A673 (cell line): Measurements from ENCODE around the gene NBAS.

Source experiments
- CTCF ChIP-seq: fragments of 300-800, 200-600 bp; sonication (generic); conservative IDR thresholded peaks from 2 replicates; pipeline ENCODE4 v1.5.1; 2017; ENCODE audit warnings: low read depth, mild to moderate bottlenecking, antibody characterized with exemption, low read length, moderate library complexity, mixed read lengths
- EZH2 ChIP-seq: fragments of 200-600 bp; sonication (generic); IDR thresholded peaks from 2 replicates; pipeline ENCODE4 v1.6.1; 2017; ENCODE audit warnings: borderline replicate concordance, low read depth, mild to moderate bottlenecking, mixed read lengths, antibody characterized with exemption, low read length; ENCODE audit not compliant: poor library complexity, severe bottlenecking

GRCh38 chr2:15553951-15554350, 7.2 kb downstream of the NBAS start:
- TF ChIP-seq CTCF: no peak
- no peak for TF ChIP-seq EZH2
